HEK293 (cell line): ENCODE measurements around the gene HDDC3.

ENCODE experiments used
- CTCF ChIA-PET: fragments of 350-600 bp; formaldehyde crosslinking; extraction: SDS; loops from one replicate; lab custom pipeline; 2021; ENCODE audit warnings: antibody characterized with exemption; lab: Yijun Ruan, JAX
- POLR2A ChIA-PET: fragments of 300-600 bp; formaldehyde crosslinking; extraction: SDS; loops from one replicate; lab custom pipeline; 2020; ENCODE audit warnings: antibody characterized with exemption, inconsistent platforms; lab: Yijun Ruan, JAX
- H3K27ac ChIP-seq: fragments of 200-500 bp; sonication (Bioruptor generic); 2 replicates; pipeline ENCODE4 v1.5.1; 2014; ENCODE audit warnings: low read depth, low read length, control low read depth, inconsistent platforms; ENCODE audit errors: extremely low read depth
- H3K36me3 ChIP-seq, 2 experiments: fragments of 200-500 bp in 1 of 2; sonication (Bioruptor generic) in 1 of 2; 1 replicate in 1 of 2; 2 replicates in 1 of 2; pipeline ENCODE4 v1.5.1; 2014 to 2017; ENCODE audit warnings: inconsistent platforms in 2 of 2, low read length in 2 of 2; ENCODE audit not compliant: control insufficient read depth in 2 of 2, insufficient read depth in 1 of 2
- H3K4me1 ChIP-seq: fragments of 200-500 bp; sonication (Bioruptor generic); 2 replicates; pipeline ENCODE4 v1.5.1; 2014; ENCODE audit warnings: mild to moderate bottlenecking, low read length, inconsistent platforms; ENCODE audit not compliant: control insufficient read depth, insufficient read depth
- H3K4me3 ChIP-seq: 2 replicates; pipeline ENCODE4 v1.5.1; 2011; ENCODE audit warnings: low read depth, mild to moderate bottlenecking, control low read depth, low read length, moderate library complexity
- H3K9me3 ChIP-seq: fragments of 200-500 bp; sonication (Bioruptor generic); 2 replicates; pipeline ENCODE4 v1.5.1; 2014; ENCODE audit warnings: low read depth, low read length, inconsistent platforms; ENCODE audit not compliant: control insufficient read depth, insufficient read depth
- KLF17 ChIP-seq: fragments of 450-650 bp; formaldehyde crosslinking; IDR thresholded peaks from 2 replicates; pipeline ENCODE4 v1.5.1; 2016; ENCODE audit warnings: missing biosample characterization, missing genetic modification characterization
- KLF9 ChIP-seq: fragments of 450-650 bp; formaldehyde crosslinking; IDR thresholded peaks from 2 replicates; pipeline ENCODE4 v1.5.1; 2016; ENCODE audit warnings: missing biosample characterization, missing genetic modification characterization, low read depth
- PRDM1 ChIP-seq: fragments of 450-650 bp; formaldehyde crosslinking; IDR thresholded peaks from 2 replicates; pipeline ENCODE4; 2016; ENCODE audit warnings: missing biosample characterization, missing genetic modification characterization
- ZNF211 ChIP-seq: fragments of 450-650 bp; formaldehyde crosslinking; IDR thresholded peaks from 2 replicates; pipeline ENCODE4 v1.5.1; 2016; ENCODE audit warnings: low read depth, missing biosample characterization, missing genetic modification characterization
- ZNF223 ChIP-seq: fragments of 450-650 bp; formaldehyde crosslinking; IDR thresholded peaks from 2 replicates; pipeline ENCODE4 v1.5.1; 2016; ENCODE audit warnings: missing biosample characterization, missing genetic modification characterization
- ZNF24 ChIP-seq: fragments of 450-650 bp; formaldehyde crosslinking; IDR thresholded peaks from 2 replicates; pipeline ENCODE4 v1.5.1; 2016; ENCODE audit warnings: missing biosample characterization, missing genetic modification characterization
- ZNF248 ChIP-seq: fragments of 450-650 bp; formaldehyde crosslinking; IDR thresholded peaks from 2 replicates; pipeline ENCODE4 v1.5.1; 2017; ENCODE audit warnings: missing biosample characterization, missing genetic modification characterization
- ZNF488 ChIP-seq: fragments of 450-650 bp; formaldehyde crosslinking; IDR thresholded peaks from 2 replicates; pipeline ENCODE4 v1.5.1; 2016; ENCODE audit warnings: missing biosample characterization, missing genetic modification characterization
- ZNF510 ChIP-seq: fragments of 450-650 bp; formaldehyde crosslinking; IDR thresholded peaks from 2 replicates; pipeline ENCODE4 v1.5.1; 2018; ENCODE audit warnings: mild to moderate bottlenecking, missing genetic modification characterization, missing biosample characterization; ENCODE audit not compliant: insufficient replicate concordance
- ZNF600 ChIP-seq: fragments of 450-650 bp; formaldehyde crosslinking; IDR thresholded peaks from 2 replicates; pipeline ENCODE4 v1.5.1; 2016; ENCODE audit warnings: missing biosample characterization, missing genetic modification characterization
- ZNF621 ChIP-seq: fragments of 450-650 bp; formaldehyde crosslinking; IDR thresholded peaks from 2 replicates; pipeline ENCODE4 v1.5.1; 2017; ENCODE audit warnings: missing biosample characterization, missing genetic modification characterization
- ZNF776 ChIP-seq: fragments of 450-650 bp; formaldehyde crosslinking; IDR thresholded peaks from 2 replicates; pipeline ENCODE4 v1.5.0; 2017; ENCODE audit warnings: missing biosample characterization, missing genetic modification characterization, borderline replicate concordance
- TF ChIP-seq, protein P1 (sequence below): fragments of 450-650 bp; formaldehyde crosslinking; IDR thresholded peaks from 2 replicates; pipeline ENCODE4 v1.5.1; 2016; ENCODE audit warnings: missing biosample characterization, missing genetic modification characterization
- TF ChIP-seq, protein P2 (sequence below): fragments of 450-650 bp; formaldehyde crosslinking; IDR thresholded peaks from 2 replicates; pipeline ENCODE4 v1.5.1; 2017; ENCODE audit warnings: missing biosample characterization, missing genetic modification characterization
- TF ChIP-seq, protein P3 (sequence below): fragments of 450-650 bp; formaldehyde crosslinking; IDR thresholded peaks from 2 replicates; pipeline ENCODE4 v1.5.1; 2016; ENCODE audit warnings: missing biosample characterization, missing genetic modification characterization
- TF ChIP-seq, protein P4 (sequence below): fragments of 450-650 bp; formaldehyde crosslinking; IDR thresholded peaks from 2 replicates; pipeline ENCODE4 v1.5.1; 2016; ENCODE audit warnings: missing biosample characterization, missing genetic modification characterization

Gene HDDC3

DNA sequence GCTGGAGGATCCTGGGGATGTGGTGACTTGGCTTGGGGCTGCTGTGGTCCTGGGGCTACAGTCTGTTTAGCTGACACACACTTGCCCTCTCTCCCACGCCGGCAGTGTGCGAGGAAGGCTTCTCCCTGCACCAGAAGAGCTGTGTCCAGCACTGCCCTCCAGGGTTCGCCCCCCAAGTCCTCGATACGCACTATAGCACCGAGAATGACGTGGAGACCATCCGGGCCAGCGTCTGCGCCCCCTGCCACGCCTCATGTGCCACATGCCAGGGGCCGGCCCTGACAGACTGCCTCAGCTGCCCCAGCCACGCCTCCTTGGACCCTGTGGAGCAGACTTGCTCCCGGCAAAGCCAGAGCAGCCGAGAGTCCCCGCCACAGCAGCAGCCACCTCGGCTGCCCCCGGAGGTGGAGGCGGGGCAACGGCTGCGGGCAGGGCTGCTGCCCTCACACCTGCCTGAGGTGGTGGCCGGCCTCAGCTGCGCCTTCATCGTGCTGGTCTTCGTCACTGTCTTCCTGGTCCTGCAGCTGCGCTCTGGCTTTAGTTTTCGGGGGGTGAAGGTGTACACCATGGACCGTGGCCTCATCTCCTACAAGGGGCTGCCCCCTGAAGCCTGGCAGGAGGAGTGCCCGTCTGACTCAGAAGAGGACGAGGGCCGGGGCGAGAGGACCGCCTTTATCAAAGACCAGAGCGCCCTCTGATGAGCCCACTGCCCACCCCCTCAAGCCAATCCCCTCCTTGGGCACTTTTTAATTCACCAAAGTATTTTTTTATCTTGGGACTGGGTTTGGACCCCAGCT is 51.0 kb downstream of the HDDC3 start:
- Histone ChIP-seq H3K9me3 (no peaks in the 10 kb centered on the region), H3K4me1 (no peaks in the 10 kb centered on the region), H3K4me3 (no peak overlapping the region), H3K27ac (no peak overlapping the region), H3K36me3 (peaks cover 10 to 67% of the 10 kb centered on the region in 2 experiments; a peak in 2 of 3 replicates)
- TF ChIP-seq, protein P1, sequence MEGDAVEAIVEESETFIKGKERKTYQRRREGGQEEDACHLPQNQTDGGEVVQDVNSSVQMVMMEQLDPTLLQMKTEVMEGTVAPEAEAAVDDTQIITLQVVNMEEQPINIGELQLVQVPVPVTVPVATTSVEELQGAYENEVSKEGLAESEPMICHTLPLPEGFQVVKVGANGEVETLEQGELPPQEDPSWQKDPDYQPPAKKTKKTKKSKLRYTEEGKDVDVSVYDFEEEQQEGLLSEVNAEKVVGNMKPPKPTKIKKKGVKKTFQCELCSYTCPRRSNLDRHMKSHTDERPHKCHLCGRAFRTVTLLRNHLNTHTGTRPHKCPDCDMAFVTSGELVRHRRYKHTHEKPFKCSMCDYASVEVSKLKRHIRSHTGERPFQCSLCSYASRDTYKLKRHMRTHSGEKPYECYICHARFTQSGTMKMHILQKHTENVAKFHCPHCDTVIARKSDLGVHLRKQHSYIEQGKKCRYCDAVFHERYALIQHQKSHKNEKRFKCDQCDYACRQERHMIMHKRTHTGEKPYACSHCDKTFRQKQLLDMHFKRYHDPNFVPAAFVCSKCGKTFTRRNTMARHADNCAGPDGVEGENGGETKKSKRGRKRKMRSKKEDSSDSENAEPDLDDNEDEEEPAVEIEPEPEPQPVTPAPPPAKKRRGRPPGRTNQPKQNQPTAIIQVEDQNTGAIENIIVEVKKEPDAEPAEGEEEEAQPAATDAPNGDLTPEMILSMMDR: 0 out of 2 replicates have a peak, but pooled peaks have one; percentile 7
- TF ChIP-seq, protein P2, sequence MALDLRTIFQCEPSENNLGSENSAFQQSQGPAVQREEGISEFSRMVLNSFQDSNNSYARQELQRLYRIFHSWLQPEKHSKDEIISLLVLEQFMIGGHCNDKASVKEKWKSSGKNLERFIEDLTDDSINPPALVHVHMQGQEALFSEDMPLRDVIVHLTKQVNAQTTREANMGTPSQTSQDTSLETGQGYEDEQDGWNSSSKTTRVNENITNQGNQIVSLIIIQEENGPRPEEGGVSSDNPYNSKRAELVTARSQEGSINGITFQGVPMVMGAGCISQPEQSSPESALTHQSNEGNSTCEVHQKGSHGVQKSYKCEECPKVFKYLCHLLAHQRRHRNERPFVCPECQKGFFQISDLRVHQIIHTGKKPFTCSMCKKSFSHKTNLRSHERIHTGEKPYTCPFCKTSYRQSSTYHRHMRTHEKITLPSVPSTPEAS (tag by site-specific recombination): no peak
- peak; percentile 71 for TF ChIP-seq ZNF600
- TF ChIP-seq, protein P3, sequence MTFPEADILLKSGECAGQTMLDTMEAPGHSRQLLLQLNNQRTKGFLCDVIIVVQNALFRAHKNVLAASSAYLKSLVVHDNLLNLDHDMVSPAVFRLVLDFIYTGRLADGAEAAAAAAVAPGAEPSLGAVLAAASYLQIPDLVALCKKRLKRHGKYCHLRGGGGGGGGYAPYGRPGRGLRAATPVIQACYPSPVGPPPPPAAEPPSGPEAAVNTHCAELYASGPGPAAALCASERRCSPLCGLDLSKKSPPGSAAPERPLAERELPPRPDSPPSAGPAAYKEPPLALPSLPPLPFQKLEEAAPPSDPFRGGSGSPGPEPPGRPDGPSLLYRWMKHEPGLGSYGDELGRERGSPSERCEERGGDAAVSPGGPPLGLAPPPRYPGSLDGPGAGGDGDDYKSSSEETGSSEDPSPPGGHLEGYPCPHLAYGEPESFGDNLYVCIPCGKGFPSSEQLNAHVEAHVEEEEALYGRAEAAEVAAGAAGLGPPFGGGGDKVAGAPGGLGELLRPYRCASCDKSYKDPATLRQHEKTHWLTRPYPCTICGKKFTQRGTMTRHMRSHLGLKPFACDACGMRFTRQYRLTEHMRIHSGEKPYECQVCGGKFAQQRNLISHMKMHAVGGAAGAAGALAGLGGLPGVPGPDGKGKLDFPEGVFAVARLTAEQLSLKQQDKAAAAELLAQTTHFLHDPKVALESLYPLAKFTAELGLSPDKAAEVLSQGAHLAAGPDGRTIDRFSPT (tag by site-specific recombination): 0 out of 2 replicates have a peak, but pooled peaks have one; percentile 32
- CTCF ChIA-PET: interaction anchor here (0.6 to 0.7 kb wide), 2 partner anchors 54 to 393 kb away, joined by 3 read pairs; partner anchors contain the start of gene UNC45A
- POLR2A ChIA-PET: interaction anchor here (1.3 kb wide), 1 partner anchor 12 kb away, joined by 3 read pairs; no protein-coding TSS in a partner anchor

DNA sequence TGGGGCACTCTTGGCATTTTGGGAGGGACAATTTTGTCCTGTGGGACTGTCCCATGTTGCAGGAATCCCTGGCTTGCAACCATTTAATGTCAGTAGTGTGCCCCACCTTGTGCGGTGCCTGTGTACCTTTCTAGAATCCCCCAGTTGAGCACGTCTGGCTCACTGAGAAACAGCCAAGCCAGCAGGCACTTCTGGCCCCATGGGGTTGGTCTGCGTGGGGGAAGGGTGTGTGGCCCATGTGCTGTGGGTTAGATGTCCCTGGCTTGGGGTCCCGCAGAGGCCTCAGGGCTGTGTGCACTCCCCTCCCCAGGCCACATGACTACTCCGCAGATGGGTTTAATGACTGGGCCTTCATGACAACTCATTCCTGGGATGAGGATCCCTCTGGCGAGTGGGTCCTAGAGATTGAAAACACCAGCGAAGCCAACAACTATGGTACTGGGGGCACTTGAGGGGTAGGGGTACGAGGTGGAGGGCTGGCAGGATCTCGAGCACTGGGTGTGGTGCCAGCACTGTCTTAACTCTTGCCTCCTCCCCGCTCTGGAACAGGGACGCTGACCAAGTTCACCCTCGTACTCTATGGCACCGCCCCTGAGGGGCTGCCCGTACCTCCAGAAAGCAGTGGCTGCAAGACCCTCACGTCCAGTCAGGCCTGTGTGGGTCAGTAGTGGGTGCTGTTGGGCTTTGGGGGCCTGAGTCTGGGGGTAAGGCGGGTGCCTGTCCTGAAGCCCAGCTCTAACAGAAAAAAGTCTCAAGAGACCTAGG is 51.8 kb downstream of the HDDC3 start:
- Histone ChIP-seq H3K36me3 (peaks cover 10 to 75% of the 10 kb centered on the region in 2 experiments; a peak in 2 of 3 replicates), H3K9me3 (no peaks in the 10 kb centered on the region), H3K4me1 (no peaks in the 10 kb centered on the region), H3K4me3 (no peak overlapping the region), H3K27ac (no peak overlapping the region)
- ChIA-PET POLR2A (no interaction called here), CTCF (interaction anchor here (0.7 kb wide), 1 partner anchor 54 kb away, joined by 3 read pairs; the partner anchor contains the start of gene UNC45A)
- TF ChIP-seq PRDM1 (no peak), ZNF621 (tag by site-specific recombination) (no peak), ZNF211 (no peak), ZNF248 (tag by site-specific recombination) (no peak), ZNF510 (no peak), ZNF488 (tag by site-specific recombination) (no peak), KLF9 (tag by site-specific recombination) (no peak), KLF17 (tag by site-specific recombination) (no peak), ZNF223 (no peak), ZNF776 (tag by site-specific recombination) (no peak), ZNF24 (tag by site-specific recombination) (no peak)
- TF ChIP-seq, protein P4, sequence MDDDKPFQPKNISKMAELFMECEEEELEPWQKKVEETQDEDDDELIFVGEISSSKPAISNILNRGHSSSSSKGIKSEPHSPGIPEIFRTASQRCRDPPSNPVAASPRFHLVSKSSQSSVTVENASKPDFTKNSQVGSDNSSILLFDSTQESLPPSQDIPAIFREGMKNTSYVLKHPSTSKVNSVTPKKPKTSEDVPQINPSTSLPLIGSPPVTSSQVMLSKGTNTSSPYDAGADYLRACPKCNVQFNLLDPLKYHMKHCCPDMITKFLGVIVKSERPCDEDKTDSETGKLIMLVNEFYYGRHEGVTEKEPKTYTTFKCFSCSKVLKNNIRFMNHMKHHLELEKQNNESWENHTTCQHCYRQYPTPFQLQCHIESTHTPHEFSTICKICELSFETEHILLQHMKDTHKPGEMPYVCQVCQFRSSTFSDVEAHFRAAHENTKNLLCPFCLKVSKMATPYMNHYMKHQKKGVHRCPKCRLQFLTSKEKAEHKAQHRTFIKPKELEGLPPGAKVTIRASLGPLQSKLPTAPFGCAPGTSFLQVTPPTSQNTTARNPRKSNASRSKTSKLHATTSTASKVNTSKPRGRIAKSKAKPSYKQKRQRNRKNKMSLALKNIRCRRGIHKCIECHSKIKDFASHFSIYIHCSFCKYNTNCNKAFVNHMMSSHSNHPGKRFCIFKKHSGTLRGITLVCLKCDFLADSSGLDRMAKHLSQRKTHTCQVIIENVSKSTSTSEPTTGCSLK (tag by site-specific recombination): no peak
